Brain microvascular endothelial cell (primary cell): ENCODE data around the gene PPIF.

Source experiments
- DNase-seq: peaks from one replicate; pipeline ENCODE4 v3.0.0-alpha.2; 2020
- H3K27ac ChIP-seq: fragments of 250-450 bp; sonication (Bioruptor Pico); 2 replicates; pipeline ENCODE4 v1.5.1; 2020; ENCODE audit warnings: mild to moderate bottlenecking, moderate library complexity
- H3K27me3 ChIP-seq: fragments of 250-450 bp; sonication (Bioruptor Pico); replicated peaks from 2 replicates; pipeline ENCODE4 v1.5.1; 2020; ENCODE audit warnings: mild to moderate bottlenecking
- H3K36me3 ChIP-seq: fragments of 250-450 bp; sonication (Bioruptor Pico); replicated peaks from 2 replicates; pipeline ENCODE4 v1.5.1; 2020; ENCODE audit warnings: mild to moderate bottlenecking
- H3K4me3 ChIP-seq: 2 replicates; pipeline ENCODE4 v1.5.1; 2011; ENCODE audit warnings: low read depth, mild to moderate bottlenecking, control low read depth, low read length, moderate library complexity
- in situ Hi-C: cut with HindIII; loops from 2 replicates; pipeline ENCODE4 v1.10.0; 2017; ENCODE audit warnings: low sequenced_read_pairs, low pct_ligation_motif_present
- TF ChIP-seq, protein P1 (sequence below): IDR thresholded peaks from 2 replicates; pipeline ENCODE4 v1.5.1; 2011; ENCODE audit warnings: low read depth, mild to moderate bottlenecking, moderate library complexity, low read length, control low read depth, inconsistent platforms; ENCODE audit errors: missing control alignments

PPIF gene

DNA sequence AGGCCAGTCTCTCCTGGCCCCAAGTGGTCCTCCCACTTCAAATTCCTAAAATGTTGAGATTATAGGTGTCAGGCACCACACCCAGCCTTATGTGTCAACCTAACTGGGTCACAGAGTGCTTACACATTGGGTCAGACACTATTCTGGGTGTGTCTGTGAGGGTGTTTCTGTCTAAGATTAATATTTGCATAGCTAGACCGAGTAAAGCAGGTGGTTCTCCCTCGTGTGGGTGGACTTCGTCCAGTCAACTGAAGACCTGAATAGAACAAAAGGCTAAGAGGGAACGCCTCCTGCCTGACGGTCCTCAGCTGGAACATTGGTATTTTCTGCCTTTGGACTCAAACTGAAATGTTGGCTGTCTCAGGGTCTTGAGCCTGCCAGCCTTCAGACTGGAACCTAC lies 11.5 kb downstream of the PPIF start:
- TF ChIP-seq, protein P1, sequence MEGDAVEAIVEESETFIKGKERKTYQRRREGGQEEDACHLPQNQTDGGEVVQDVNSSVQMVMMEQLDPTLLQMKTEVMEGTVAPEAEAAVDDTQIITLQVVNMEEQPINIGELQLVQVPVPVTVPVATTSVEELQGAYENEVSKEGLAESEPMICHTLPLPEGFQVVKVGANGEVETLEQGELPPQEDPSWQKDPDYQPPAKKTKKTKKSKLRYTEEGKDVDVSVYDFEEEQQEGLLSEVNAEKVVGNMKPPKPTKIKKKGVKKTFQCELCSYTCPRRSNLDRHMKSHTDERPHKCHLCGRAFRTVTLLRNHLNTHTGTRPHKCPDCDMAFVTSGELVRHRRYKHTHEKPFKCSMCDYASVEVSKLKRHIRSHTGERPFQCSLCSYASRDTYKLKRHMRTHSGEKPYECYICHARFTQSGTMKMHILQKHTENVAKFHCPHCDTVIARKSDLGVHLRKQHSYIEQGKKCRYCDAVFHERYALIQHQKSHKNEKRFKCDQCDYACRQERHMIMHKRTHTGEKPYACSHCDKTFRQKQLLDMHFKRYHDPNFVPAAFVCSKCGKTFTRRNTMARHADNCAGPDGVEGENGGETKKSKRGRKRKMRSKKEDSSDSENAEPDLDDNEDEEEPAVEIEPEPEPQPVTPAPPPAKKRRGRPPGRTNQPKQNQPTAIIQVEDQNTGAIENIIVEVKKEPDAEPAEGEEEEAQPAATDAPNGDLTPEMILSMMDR = no peak
- no peak for DNase-seq
- Histone ChIP-seq H3K27me3 (no peaks in the 10 kb centered on the region), H3K27ac (no peak overlapping the region), H3K4me3 (no peak overlapping the region), H3K36me3 (peaks cover 20% of the 10 kb centered on the region)
- in situ Hi-C loops = no loop called here

DNA sequence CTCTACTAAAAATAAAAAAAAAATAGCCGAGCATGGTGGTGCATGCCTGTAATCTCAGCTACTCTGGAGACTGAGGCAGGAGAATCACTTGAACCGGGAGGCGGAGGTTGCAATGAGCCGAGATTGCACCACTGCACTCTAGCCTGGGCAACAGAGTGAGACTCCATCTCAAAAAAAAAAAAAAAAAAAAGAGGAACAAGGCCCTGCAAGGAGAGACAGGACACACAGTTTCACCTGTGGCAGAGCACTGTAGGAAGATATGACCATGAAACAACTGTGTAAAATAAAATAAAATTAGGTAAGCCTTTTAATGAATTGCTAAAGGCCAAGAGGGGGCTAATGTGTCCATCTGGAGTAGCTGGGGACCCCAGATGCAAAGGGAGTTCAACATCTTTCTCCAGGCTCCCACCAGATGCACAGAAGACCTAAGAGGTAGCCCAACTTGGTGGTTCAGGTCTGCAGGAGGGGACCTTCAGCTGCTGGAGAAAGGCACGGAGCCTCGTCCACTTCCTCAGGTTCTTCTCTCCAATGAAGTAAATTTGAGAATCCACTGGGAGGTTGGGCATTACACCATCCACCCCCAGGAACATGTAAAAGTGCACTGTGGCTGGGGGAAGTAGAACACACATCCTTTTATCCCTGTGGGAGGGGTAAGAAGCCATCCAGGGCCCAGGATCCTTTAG lies 12.7 kb downstream of the PPIF start:
- no peak for DNase-seq
- in situ Hi-C loops = no loop called here
- TF ChIP-seq, protein P1 = no peak

DNA sequence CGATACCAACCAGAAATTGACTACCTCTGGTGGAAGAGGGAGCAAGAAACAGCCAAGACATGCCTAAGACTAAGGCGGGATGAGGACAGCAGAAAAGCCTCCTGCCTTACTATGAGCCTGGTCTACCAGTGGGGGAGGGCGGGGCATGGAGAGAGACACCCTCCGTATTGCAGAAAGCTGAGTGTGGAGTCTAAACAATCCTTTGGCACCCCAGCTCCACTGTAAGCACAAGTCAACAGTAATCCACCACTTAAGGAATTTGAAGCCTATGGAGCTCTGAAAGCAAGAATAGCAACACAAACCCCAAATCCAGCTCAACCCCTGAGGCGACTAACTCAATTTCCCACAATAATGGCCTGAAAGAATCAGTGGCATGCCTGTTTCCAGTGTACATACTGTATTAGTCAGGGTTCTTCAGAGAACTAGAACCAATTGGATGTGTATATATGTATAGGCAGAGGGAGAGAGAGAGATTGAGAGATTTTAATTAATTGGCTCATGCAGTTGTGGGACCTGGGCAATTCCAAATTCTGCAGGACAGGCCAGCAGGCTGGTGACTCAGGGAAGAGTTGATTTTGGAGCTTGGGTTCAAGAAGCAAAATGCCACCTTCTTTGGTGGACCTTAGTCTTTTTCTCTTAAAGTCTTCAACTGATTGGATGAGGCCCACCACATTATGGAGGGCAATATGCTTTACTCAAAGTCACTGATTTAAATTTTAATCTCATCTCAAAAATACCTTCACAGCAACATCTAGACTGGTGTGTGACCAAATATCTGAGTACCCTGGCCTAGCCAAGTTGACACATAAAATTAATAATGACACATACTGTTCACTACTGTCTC lies 13.5 kb downstream of the PPIF start:
- in situ Hi-C loops = no loop called here
- H3K27me3 ChIP-seq = no peaks in the 10 kb centered on the region

More for the DNA sequence above, 12.7 kb downstream of the PPIF start:
- Histone ChIP-seq H3K27me3 (no peaks in the 10 kb centered on the region), H3K4me3 (no peak overlapping the region), H3K27ac (no peak overlapping the region), H3K36me3 (peaks cover 8% of the 10 kb centered on the region)

DNA sequence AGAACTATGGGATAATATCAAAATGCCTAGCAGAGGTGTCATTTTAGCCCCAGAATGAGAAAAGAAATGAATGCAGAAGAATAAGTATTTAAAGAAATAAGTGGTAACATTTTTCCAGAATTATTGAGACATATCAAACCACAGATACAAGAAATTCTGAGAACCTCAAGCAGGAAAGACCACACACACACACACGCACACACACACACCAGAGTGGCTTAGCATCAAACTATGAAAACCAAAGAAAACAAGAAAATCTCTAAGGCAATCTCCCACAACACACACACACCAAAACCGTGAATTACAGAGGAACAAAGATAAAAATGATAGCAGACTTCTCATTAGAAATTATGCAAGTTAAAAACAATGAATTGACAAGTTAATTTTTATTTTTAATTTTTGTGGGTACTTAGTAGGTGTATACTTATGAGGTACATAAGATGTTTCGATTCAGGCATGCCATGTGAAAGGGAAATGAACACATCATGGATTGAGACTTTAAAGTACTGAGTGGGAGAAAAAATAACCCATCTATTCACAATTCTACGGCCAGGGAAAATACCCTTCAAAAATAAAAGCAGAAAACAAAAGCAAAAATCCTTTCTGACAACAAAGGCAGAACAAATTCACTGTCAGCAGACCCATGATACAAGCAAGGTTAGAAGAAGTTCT lies 14.6 kb downstream of the PPIF start:
- TF ChIP-seq, protein P1 = no peak
- Histone ChIP-seq H3K36me3 (no peaks in the 10 kb centered on the region), H3K27me3 (no peaks in the 10 kb centered on the region), H3K27ac (no peak overlapping the region), H3K4me3 (no peak overlapping the region)
- in situ Hi-C loops = no loop called here
- peak; percentile 39 for DNase-seq

More for the DNA sequence above, 13.5 kb downstream of the PPIF start:
- TF ChIP-seq, protein P1 = no peak
- DNase-seq = no peak
- Histone ChIP-seq H3K36me3 (peaks cover 2% of the 10 kb centered on the region), H3K4me3 (no peak overlapping the region), H3K27ac (no peak overlapping the region)

DNA sequence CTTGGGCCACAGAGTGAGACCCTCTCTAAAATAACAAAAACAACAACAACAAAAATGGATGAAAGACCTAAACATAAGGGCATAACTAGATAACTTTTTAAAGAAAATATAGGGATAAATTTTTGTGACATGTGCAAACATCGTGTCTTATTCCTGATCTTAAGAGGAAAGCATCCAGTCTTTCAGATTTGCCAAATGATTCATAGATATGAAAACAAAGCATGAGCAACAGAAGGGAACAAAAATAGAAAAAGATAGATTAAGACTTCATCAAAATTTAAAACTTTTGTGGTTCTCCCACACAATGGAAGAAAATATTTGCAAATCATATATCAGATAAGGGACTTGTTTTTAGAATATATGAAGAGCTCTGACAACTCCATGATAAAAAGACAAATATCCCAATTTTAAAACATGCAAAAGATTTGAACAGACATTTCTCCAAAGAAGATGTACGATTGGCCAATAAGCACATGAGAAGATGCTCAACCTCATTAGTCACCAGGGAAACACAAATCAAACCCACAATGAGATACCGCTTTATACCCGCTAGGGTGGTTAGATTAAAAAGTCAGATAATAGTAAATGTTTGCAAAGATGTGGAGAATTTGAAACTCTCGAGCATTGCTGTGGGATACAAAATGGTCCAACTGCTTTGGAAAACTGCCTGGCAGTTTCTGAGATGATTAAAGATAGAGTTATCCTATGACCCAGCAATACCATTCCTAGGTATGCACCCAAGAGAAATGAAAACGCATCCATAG lies 20.3 kb downstream of the PPIF start:
- DNase-seq = peak; percentile 81
- TF ChIP-seq, protein P1 = no peak
- peak overlapping the region; percentile 50 for H3K27ac ChIP-seq
- H3K36me3 ChIP-seq = no peaks in the 10 kb centered on the region
- no peak overlapping the region for H3K4me3 ChIP-seq
- H3K27me3 ChIP-seq = no peaks in the 10 kb centered on the region
- in situ Hi-C loops = no loop called here
